BJ (cell line): ENCODE measurements around the gene TSPAN4. TPM values are rescaled to one million over a fixed set of nuclear protein-coding genes. Genes with fewer than 3 reads are reported as not detected.

ENCODE experiments used
- CTCF ChIA-PET: fragments of 350-600 bp; formaldehyde crosslinking; extraction: SDS; loops from one replicate; lab custom pipeline; 2021; ENCODE audit warnings: antibody characterized with exemption, inconsistent platforms; lab: Yijun Ruan, JAX
- POLR2A ChIA-PET: fragments of 300-600 bp; sonication (Branson Sonifier 250); formaldehyde crosslinking; extraction: SDS; loops from one replicate; lab custom pipeline; 2021; ENCODE audit warnings: antibody characterized with exemption; lab: Charles Lee
- DNase-seq: peaks from one replicate; pipeline ENCODE4 v3.0.0-alpha.2; 2011; ENCODE audit warnings: low read depth
- H3K27me3 ChIP-seq: 2 replicates; pipeline ENCODE4 v1.6.0; 2011; ENCODE audit warnings: low read length; ENCODE audit not compliant: control insufficient read depth, insufficient read depth
- H3K36me3 ChIP-seq: 2 replicates; pipeline ENCODE4 v1.5.1; 2011; ENCODE audit warnings: low read length; ENCODE audit not compliant: control insufficient read depth, insufficient read depth
- H3K4me3 ChIP-seq: 2 replicates; pipeline ENCODE4 v1.5.1; 2011; ENCODE audit warnings: low read depth, mild to moderate bottlenecking, control low read depth, low read length
- CTCF ChIP-seq: IDR thresholded peaks from 2 replicates; pipeline ENCODE4 v1.5.1; 2011; ENCODE audit warnings: low read depth, mild to moderate bottlenecking, control low read depth, inconsistent platforms, low read length, moderate library complexity; ENCODE audit not compliant: insufficient read depth
- polyA plus RNA-seq: library from polyadenylated mRNA; depleted of rRNA; stranded (reverse); fragments of >200 nt; gene quantifications from 2 replicates; pipeline ENCODE4 v1.2.3, GENCODE V29; 2011

TSPAN4 gene
- polyA plus RNA-seq, 1 experiment: 295 TPM

- CTCF ChIA-PET: no interaction called here
- POLR2A ChIA-PET: no interaction called here
Observed at GRCh38 chr11:875203-875602, 32.6 kb downstream of the TSPAN4 start.

GRCh38 chr11:875769-876301 is 33.2 kb downstream of the TSPAN4 start:
- H3K27me3 ChIP-seq: no peaks in the 10 kb centered on the region
- CTCF ChIA-PET: no interaction called here
- no peak for TF ChIP-seq CTCF
- no peak for DNase-seq
- POLR2A ChIA-PET: no interaction called here
- H3K36me3 ChIP-seq: peaks cover 3% of the 10 kb centered on the region; the same call in 1 of the 2 replicates
- no peak overlapping the region for H3K4me3 ChIP-seq

More at GRCh38 chr11:875203-875602, 32.6 kb downstream of the TSPAN4 start:
- H3K36me3 ChIP-seq: peaks cover 2% of the 10 kb centered on the region; the same call in 1 of the 2 replicates
- TF ChIP-seq CTCF: no peak
- no peaks in the 10 kb centered on the region for H3K27me3 ChIP-seq
- DNase-seq: no peak
- no peak overlapping the region for H3K4me3 ChIP-seq

GRCh38 chr11:876545-876944 is 33.9 kb downstream of the TSPAN4 start:
- peaks cover 3% of the 10 kb centered on the region; the same call in 1 of the 2 replicates for H3K36me3 ChIP-seq
- no peak for DNase-seq
- POLR2A ChIA-PET: no interaction called here
- no peak overlapping the region for H3K4me3 ChIP-seq
- CTCF ChIA-PET: interaction anchor here (0.9 to 1.0 kb wide), 2 partner anchors 21 to 28 kb away, joined by 3 read pairs; no protein-coding TSS in a partner anchor
- no peak for TF ChIP-seq CTCF
- H3K27me3 ChIP-seq: no peaks in the 10 kb centered on the region

- no peak for DNase-seq
- Histone ChIP-seq H3K36me3 (peaks cover 3% of the 10 kb centered on the region; the same call in 1 of the 2 replicates), H3K27me3 (no peaks in the 10 kb centered on the region), H3K4me3 (no peak overlapping the region)
- POLR2A ChIA-PET: no interaction called here
- CTCF ChIA-PET: interaction anchor here (0.9 kb wide), 1 partner anchor 29 kb away, joined by 3 read pairs; no protein-coding TSS in a partner anchor
- no peak for TF ChIP-seq CTCF
Observed at GRCh38 chr11:877565-877964, 34.9 kb downstream of the TSPAN4 start.

- no peak for DNase-seq
- POLR2A ChIA-PET: no interaction called here
- TF ChIP-seq CTCF: no peak
- no peak overlapping the region for H3K4me3 ChIP-seq
- CTCF ChIA-PET: no interaction called here
- no peaks in the 10 kb centered on the region for H3K27me3 ChIP-seq
- H3K36me3 ChIP-seq: peaks cover 6% of the 10 kb centered on the region; the same call in 1 of the 2 replicates
Observed at GRCh38 chr11:880447-880846, 37.8 kb downstream of the TSPAN4 start.
